Prostate gland (tissue), 2 donors: ENCODE measurements around the gene GPC5.

Experiments
- CTCF ChIP-seq, 4 experiments: fragments of 200-600 bp in 2 of 4; fragments of 450-650 bp in 2 of 4; sonication (generic) in 2 of 4; IDR thresholded peaks; 1 replicate in 3 of 4; 2 replicates in 1 of 4; pipeline ENCODE4 v1.5.1; 2016 to 2019; ENCODE audit warnings: antibody characterized with exemption in 4 of 4, mild to moderate bottlenecking in 2 of 4, moderate library complexity in 2 of 4
- POLR2A ChIP-seq: fragments of 450-650 bp; IDR thresholded peaks from one replicate; pipeline ENCODE4 v1.6.1; 2016; ENCODE audit warnings: antibody characterized with exemption, mild to moderate bottlenecking

DNA sequence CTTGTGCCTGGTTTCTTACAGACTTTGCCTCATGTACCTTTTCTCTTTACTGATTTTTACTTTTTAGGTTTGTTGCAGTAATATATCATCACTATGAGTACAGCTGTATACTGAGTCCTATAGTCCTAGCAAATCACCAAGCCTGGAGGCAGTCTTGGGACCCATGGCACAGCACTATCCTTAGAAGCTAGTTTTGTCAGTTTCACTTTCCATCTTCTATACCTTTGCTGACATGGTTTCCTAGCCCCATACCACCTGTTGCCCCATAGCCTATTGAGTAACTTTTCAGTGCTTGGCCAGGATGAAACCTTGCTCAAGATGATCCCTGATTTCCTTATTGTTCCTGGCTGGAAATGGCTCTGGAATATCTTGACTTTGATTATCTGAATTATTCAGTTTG lies 826.4 kb downstream of the GPC5 start:
- no peak for TF ChIP-seq POLR2A
- no peak for TF ChIP-seq CTCF (IDR thresholded peaks at IDR 0.05)
